ENCODE data around the gene PREX1. TPM values are rescaled to one million over a fixed set of nuclear protein-coding genes. Genes with fewer than 3 reads are reported as not detected.
"Not testable (repeated sequence)": the region's sequence is repeated elsewhere in the genome, so short reads cannot be mapped to it uniquely, and the experiment has no call there.

Gene PREX1
- total RNA-seq, 1 donor = 14.1 TPM

DNA sequence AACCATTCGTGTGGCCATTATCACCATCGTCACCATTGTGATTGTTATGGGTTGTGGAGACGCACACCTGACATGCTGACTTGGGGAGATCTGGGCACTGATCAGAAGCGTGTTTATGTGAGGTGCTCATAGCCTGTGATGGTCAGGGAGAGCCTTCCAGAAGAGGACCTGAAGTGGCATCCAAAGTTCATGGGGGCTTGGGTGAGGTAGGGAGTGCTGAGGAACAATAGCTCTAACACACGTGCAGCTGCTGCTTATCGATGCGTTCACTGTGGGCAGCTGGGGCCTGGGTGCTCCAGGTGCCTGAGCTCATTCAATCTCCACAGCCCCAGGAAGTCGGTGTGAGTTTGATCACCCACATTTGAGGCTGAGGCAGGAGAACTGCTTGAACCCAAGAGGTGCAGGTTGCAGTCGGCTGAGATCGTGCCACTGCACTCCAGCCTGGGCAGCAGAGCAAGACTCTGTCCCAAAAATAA lies 227.3 kb downstream of the PREX1 start:
- Histone ChIP-seq H3K4me1 (ENCODE audit: insufficient read depth, low read length) (no peaks in the 10 kb centered on the region), H3K4me3 (ENCODE audit: insufficient read depth, low read length) (no peak overlapping the region), H3K27me3 (ENCODE audit: insufficient read depth, low read length) (no peaks in the 10 kb centered on the region), H3K4me2 (ENCODE audit: insufficient read depth, low read length) (no peak overlapping the region), H3K36me3 (ENCODE audit: insufficient read depth, low read length) (no peaks in the 10 kb centered on the region), H4K20me1 (ENCODE audit: insufficient read depth, low read length) (no peaks in the 10 kb centered on the region), H3K9me3 (ENCODE audit: low read depth, low read length) (peaks cover 3% of the 10 kb centered on the region), H3K79me2 (ENCODE audit: insufficient read depth, low read length) (no peaks in the 10 kb centered on the region), H2AFZ (ENCODE audit: low read length) (no peak overlapping the region), H3K27ac (ENCODE audit: low read depth, low read length) (no peak overlapping the region)
- DNase-seq (ENCODE audit: insufficient read length, low spot score, missing footprints) = peak; percentile 45
- TF ChIP-seq, protein P1, sequence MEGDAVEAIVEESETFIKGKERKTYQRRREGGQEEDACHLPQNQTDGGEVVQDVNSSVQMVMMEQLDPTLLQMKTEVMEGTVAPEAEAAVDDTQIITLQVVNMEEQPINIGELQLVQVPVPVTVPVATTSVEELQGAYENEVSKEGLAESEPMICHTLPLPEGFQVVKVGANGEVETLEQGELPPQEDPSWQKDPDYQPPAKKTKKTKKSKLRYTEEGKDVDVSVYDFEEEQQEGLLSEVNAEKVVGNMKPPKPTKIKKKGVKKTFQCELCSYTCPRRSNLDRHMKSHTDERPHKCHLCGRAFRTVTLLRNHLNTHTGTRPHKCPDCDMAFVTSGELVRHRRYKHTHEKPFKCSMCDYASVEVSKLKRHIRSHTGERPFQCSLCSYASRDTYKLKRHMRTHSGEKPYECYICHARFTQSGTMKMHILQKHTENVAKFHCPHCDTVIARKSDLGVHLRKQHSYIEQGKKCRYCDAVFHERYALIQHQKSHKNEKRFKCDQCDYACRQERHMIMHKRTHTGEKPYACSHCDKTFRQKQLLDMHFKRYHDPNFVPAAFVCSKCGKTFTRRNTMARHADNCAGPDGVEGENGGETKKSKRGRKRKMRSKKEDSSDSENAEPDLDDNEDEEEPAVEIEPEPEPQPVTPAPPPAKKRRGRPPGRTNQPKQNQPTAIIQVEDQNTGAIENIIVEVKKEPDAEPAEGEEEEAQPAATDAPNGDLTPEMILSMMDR (IDR thresholded peaks at IDR 0.05; ENCODE audit: extremely low read depth, low read depth, low read length) = no peak

GRCh38 chr20:48599748-48600469 lies 227.9 kb downstream of the PREX1 start:
- H3K27ac ChIP-seq (ENCODE audit: low read depth, low read length) = no peak overlapping the region
- H3K79me2 ChIP-seq (ENCODE audit: insufficient read depth, low read length) = no peaks in the 10 kb centered on the region
- TF ChIP-seq, protein P1 (IDR thresholded peaks at IDR 0.05; ENCODE audit: extremely low read depth, low read depth, low read length) = no peak
- no peak overlapping the region for H3K4me3 ChIP-seq (ENCODE audit: insufficient read depth, low read length)
- H2AFZ ChIP-seq (ENCODE audit: low read length) = no peak overlapping the region
- H3K9me3 ChIP-seq (ENCODE audit: low read depth, low read length) = peaks cover 3% of the 10 kb centered on the region
- H3K4me1 ChIP-seq (ENCODE audit: insufficient read depth, low read length) = no peaks in the 10 kb centered on the region
- DNase-seq (ENCODE audit: insufficient read length, low spot score, missing footprints) = no peak
- no peaks in the 10 kb centered on the region for H3K27me3 ChIP-seq (ENCODE audit: insufficient read depth, low read length)
- H4K20me1 ChIP-seq (ENCODE audit: insufficient read depth, low read length) = no peaks in the 10 kb centered on the region
- no peak overlapping the region for H3K4me2 ChIP-seq (ENCODE audit: insufficient read depth, low read length)
- no peaks in the 10 kb centered on the region for H3K36me3 ChIP-seq (ENCODE audit: insufficient read depth, low read length)

- H4K20me1 ChIP-seq (ENCODE audit: insufficient read depth, low read length) = no peaks in the 10 kb centered on the region
- DNase-seq (ENCODE audit: insufficient read length, low spot score, missing footprints) = no peak
- H2AFZ ChIP-seq (ENCODE audit: low read length) = no peak overlapping the region
- no peaks in the 10 kb centered on the region for H3K27me3 ChIP-seq (ENCODE audit: insufficient read depth, low read length)
- H3K9me3 ChIP-seq (ENCODE audit: low read depth, low read length) = peaks cover 3% of the 10 kb centered on the region
- H3K4me2 ChIP-seq (ENCODE audit: insufficient read depth, low read length) = no peak overlapping the region
- no peak overlapping the region for H3K27ac ChIP-seq (ENCODE audit: low read depth, low read length)
- no peaks in the 10 kb centered on the region for H3K79me2 ChIP-seq (ENCODE audit: insufficient read depth, low read length)
- no peaks in the 10 kb centered on the region for H3K4me1 ChIP-seq (ENCODE audit: insufficient read depth, low read length)
- TF ChIP-seq, protein P1 (IDR thresholded peaks at IDR 0.05; ENCODE audit: extremely low read depth, low read depth, low read length) = no peak
- H3K4me3 ChIP-seq (ENCODE audit: insufficient read depth, low read length) = no peak overlapping the region
- H3K36me3 ChIP-seq (ENCODE audit: insufficient read depth, low read length) = no peaks in the 10 kb centered on the region
These were observed 228.6 kb downstream of the PREX1 start for GRCh38 chr20:48599106-48599747.

- not testable (repeated sequence) for DNase-seq (ENCODE audit: insufficient read length, low spot score, missing footprints); H3K27me3 ChIP-seq (ENCODE audit: insufficient read depth, low read length); H4K20me1 ChIP-seq (ENCODE audit: insufficient read depth, low read length); H3K36me3 ChIP-seq (ENCODE audit: insufficient read depth, low read length); H3K4me2 ChIP-seq (ENCODE audit: insufficient read depth, low read length); H3K27ac ChIP-seq (ENCODE audit: low read depth, low read length); H3K9me3 ChIP-seq (ENCODE audit: low read depth, low read length); H3K4me1 ChIP-seq (ENCODE audit: insufficient read depth, low read length); H3K79me2 ChIP-seq (ENCODE audit: insufficient read depth, low read length); H2AFZ ChIP-seq (ENCODE audit: low read length); H3K4me3 ChIP-seq (ENCODE audit: insufficient read depth, low read length)
These were observed 229.4 kb downstream of the PREX1 start for GRCh38 chr20:48598303-48598941.

All from osteoblast (primary cell).